Thoracic aorta (tissue), 2 donors: ENCODE measurements around the gene ADA. TPM values are rescaled to one million over a fixed set of nuclear protein-coding genes. Genes with fewer than 3 reads are reported as not detected.
A peak's percentile ranks its signal among the peaks of the same experiment; 100 is the strongest.

Experiments
- ATAC-seq: fragments of 150-250 bp; one replicate; pipeline ENCODE4 v1.8.0; 2017; ENCODE audit warnings: low read depth; ENCODE audit not compliant: insufficient number of reproducible peaks, low FRiP score
- DNase-seq: peaks from one replicate; pipeline ENCODE4 v3.0.0-alpha.2; 2020; ENCODE audit warnings: low spot score
- H3K27ac ChIP-seq, 2 donors: fragments of 200-600 bp; sonication (generic); 1 replicate in 1 of 2; 2 replicates in 1 of 2; pipeline ENCODE4 v1.5.1; 2016; ENCODE audit warnings: mild to moderate bottlenecking in 2 of 2, moderate library complexity in 2 of 2
- H3K27me3 ChIP-seq: fragments of 200-600 bp; sonication (generic); replicated peaks from 2 replicates; pipeline ENCODE4 v1.6.0; 2016; ENCODE audit warnings: mild to moderate bottlenecking; ENCODE audit not compliant: insufficient read depth
- H3K36me3 ChIP-seq: fragments of 200-600 bp; sonication (generic); one replicate; pipeline ENCODE4 v1.5.1; 2016
- H3K4me1 ChIP-seq, 2 donors: fragments of 200-600 bp; sonication (generic); 1 replicate in 1 of 2; 2 replicates in 1 of 2; pipeline versions ENCODE4 v1.5.1 to v1.6.0; 2016; ENCODE audit warnings: low read depth in 2 of 2, mild to moderate bottlenecking in 1 of 2; ENCODE audit not compliant: control insufficient read depth in 1 of 2
- H3K4me3 ChIP-seq: fragments of 200-600 bp; sonication (generic); 2 replicates; pipeline ENCODE4 v1.5.1; 2016; ENCODE audit warnings: mild to moderate bottlenecking
- H3K9me3 ChIP-seq: fragments of 200-600 bp; sonication (generic); 2 replicates; pipeline ENCODE4 v1.5.1; 2016
- CTCF ChIP-seq: fragments of 200-600 bp; sonication (generic); IDR thresholded peaks from one replicate; pipeline ENCODE4 v1.5.1; 2019; ENCODE audit warnings: antibody characterized with exemption
- total RNA-seq, 2 donors: library from RNA; depleted of rRNA; stranded (reverse); fragments of >200 nt; gene quantifications; one replicate each; pipeline versions ENCODE4 v1.1.0 to v1.2.3, GENCODE V29; 2016

ADA gene
- total RNA-seq, 2 donors from 2014 or later: 8.1 to 20.6 TPM

GRCh38 chr20:44599715-44600114 is 51.8 kb downstream of the ADA start:
- no peak for ATAC-seq
- peaks cover 68 to 77% of the 10 kb centered on the region in 2 donors for H3K4me1 ChIP-seq
- H3K36me3 ChIP-seq: no peaks in the 10 kb centered on the region
- no peak overlapping the region for H3K4me3 ChIP-seq
- peak overlapping the region; percentile 91 to 96 for H3K27ac ChIP-seq
- no peaks in the 10 kb centered on the region for H3K27me3 ChIP-seq
- H3K9me3 ChIP-seq: no peaks in the 10 kb centered on the region
- no peak for TF ChIP-seq CTCF
- DNase-seq: no peak

GRCh38 chr20:44598423-44599305 is 52.8 kb downstream of the ADA start:
- Histone ChIP-seq H3K9me3 (no peaks in the 10 kb centered on the region), H3K27me3 (no peaks in the 10 kb centered on the region), H3K27ac (peak overlapping the region; percentile 91 to 96), H3K36me3 (no peaks in the 10 kb centered on the region), H3K4me1 (peaks cover 77 to 88% of the 10 kb centered on the region in 2 donors), H3K4me3 (no peak overlapping the region)
- peak; percentile 16 for TF ChIP-seq CTCF
- no peak for DNase-seq
- ATAC-seq: no peak

GRCh38 chr20:44597930-44598329 is 53.6 kb downstream of the ADA start:
- no peak for DNase-seq
- no peak overlapping the region for H3K4me3 ChIP-seq

GRCh38 chr20:44597516-44597915 is 54.0 kb downstream of the ADA start:
- DNase-seq: no peak
- no peaks in the 10 kb centered on the region for H3K9me3 ChIP-seq
- H3K4me1 ChIP-seq: peaks cover 74 to 82% of the 10 kb centered on the region in 2 donors
- no peak overlapping the region for H3K4me3 ChIP-seq
- H3K27me3 ChIP-seq: no peaks in the 10 kb centered on the region
- no peak for ATAC-seq
- no peaks in the 10 kb centered on the region for H3K36me3 ChIP-seq
- TF ChIP-seq CTCF: no peak
- peak overlapping the region; percentile 91 to 96 for H3K27ac ChIP-seq

More at GRCh38 chr20:44597930-44598329, 53.6 kb downstream of the ADA start:
- no peak for TF ChIP-seq CTCF
- Histone ChIP-seq H3K4me1 (peaks cover 77 to 86% of the 10 kb centered on the region in 2 donors), H3K9me3 (no peaks in the 10 kb centered on the region), H3K36me3 (no peaks in the 10 kb centered on the region), H3K27me3 (no peaks in the 10 kb centered on the region), H3K27ac (peak overlapping the region; percentile 91 to 96)
- ATAC-seq: no peak

GRCh38 chr20:44596876-44597275 is 54.6 kb downstream of the ADA start:
- TF ChIP-seq CTCF: no peak
- Histone ChIP-seq H3K4me1 (peaks cover 67 to 76% of the 10 kb centered on the region in 2 donors), H3K4me3 (no peak overlapping the region), H3K36me3 (no peaks in the 10 kb centered on the region), H3K9me3 (no peaks in the 10 kb centered on the region), H3K27me3 (no peaks in the 10 kb centered on the region), H3K27ac (peak overlapping the region; percentile 91 to 96)
- no peak for ATAC-seq
- no peak for DNase-seq
